ENCODE results near the gene KIAA1217.

KIAA1217 gene, protein sequence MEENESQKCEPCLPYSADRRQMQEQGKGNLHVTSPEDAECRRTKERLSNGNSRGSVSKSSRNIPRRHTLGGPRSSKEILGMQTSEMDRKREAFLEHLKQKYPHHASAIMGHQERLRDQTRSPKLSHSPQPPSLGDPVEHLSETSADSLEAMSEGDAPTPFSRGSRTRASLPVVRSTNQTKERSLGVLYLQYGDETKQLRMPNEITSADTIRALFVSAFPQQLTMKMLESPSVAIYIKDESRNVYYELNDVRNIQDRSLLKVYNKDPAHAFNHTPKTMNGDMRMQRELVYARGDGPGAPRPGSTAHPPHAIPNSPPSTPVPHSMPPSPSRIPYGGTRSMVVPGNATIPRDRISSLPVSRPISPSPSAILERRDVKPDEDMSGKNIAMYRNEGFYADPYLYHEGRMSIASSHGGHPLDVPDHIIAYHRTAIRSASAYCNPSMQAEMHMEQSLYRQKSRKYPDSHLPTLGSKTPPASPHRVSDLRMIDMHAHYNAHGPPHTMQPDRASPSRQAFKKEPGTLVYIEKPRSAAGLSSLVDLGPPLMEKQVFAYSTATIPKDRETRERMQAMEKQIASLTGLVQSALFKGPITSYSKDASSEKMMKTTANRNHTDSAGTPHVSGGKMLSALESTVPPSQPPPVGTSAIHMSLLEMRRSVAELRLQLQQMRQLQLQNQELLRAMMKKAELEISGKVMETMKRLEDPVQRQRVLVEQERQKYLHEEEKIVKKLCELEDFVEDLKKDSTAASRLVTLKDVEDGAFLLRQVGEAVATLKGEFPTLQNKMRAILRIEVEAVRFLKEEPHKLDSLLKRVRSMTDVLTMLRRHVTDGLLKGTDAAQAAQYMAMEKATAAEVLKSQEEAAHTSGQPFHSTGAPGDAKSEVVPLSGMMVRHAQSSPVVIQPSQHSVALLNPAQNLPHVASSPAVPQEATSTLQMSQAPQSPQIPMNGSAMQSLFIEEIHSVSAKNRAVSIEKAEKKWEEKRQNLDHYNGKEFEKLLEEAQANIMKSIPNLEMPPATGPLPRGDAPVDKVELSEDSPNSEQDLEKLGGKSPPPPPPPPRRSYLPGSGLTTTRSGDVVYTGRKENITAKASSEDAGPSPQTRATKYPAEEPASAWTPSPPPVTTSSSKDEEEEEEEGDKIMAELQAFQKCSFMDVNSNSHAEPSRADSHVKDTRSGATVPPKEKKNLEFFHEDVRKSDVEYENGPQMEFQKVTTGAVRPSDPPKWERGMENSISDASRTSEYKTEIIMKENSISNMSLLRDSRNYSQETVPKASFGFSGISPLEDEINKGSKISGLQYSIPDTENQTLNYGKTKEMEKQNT (N-terminal part only)

GRCh38 chr10:24208661-24209431 lies at the start of gene KIAA1217:
Gene KIAA1217, plus strand, starts transcription at chr10:24209138. Its CDS starts 56 bp downstream, at chr10:24209194.
- DNase-seq (ENCODE audit: low spot score), result no peak

GRCh38 chr10:24162206-24162985 lies 46.5 kb upstream of the KIAA1217 start:
- DNase-seq (ENCODE audit: low spot score), result no peak

DNA sequence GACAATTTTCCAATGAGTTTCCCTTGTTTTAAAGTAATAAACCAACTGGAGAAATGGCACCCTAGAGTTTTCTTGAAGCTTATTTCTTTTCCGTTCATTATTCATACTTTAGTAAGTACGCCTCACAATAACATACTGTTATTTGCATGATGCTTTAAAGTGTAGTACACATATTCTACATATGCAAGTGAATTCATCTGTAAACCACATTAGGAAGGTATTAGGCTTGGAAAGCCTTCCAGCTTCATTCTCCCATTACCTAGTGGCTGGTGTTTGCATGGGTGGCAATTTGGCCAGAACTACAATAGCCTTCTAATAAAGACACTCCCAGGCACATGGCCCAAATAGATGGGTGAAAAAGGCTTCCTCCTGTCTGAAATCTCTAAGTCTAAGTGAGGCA lies 45.5 kb upstream of the KIAA1217 start:
- no peak for DNase-seq (ENCODE audit: low spot score)

DNA sequence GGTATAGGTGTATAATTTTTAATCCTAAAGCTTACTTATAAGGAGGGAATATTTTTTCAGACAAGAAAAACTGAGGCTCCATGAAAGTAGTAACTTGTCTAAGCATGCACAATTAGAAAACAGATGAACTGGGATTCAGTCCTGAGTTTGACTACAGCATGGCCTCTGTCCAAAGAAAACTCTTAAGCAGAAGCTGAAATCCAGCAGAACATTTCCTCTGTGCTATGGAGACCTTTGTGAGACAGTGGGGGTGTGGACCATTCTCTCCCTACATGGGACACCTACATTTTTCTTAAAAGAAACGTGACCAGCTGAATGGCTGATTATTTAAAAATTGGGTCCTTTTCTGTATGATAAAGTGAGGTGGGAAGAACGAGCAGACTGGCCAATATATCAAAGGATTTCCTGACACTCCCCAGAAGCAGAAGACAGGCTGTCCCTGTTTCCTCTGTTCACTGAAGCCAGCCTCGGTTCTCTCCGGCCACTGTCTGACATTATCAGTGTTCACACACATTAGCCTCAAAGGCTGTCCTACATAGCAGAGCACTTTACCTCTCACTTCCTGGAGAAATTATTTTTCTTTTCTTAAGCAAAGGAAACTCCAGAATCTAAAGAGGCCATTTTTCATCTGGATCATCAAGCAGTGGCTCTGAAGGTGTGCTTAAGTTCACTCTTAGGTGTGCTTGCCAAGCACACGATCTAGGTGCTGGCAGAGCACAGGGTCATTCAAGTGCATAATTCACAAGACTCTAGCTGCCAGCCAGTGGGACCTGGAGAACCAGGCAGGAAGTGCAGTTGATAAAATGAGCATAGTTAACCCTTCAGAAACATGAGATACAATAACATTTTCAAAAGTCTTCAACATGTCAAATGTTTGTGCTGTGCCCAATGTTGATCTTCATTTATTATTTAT lies 40.4 kb upstream of the KIAA1217 start:
- no peak for DNase-seq (ENCODE audit: low spot score)

DNA sequence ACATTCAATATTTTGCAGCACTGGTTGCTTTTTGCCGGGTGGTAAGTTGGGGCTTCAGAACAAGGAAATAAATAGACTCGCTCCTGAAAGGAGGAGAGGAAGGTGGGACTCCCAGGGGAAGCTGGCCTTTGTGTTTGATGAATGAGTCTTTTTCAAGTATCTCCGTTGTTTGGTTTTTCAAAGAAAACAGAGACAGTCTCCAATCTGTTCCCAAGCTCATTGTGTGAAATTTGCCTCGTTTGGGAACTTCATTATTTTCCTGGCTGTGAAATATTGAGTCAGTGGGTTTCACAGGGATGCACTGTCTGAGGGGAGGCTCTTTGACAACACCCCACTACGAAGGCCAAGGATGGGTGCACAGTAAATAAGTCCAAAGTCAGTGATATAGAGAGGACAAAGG lies 38.7 kb upstream of the KIAA1217 start:
- no peak for DNase-seq (ENCODE audit: low spot score)

DNA sequence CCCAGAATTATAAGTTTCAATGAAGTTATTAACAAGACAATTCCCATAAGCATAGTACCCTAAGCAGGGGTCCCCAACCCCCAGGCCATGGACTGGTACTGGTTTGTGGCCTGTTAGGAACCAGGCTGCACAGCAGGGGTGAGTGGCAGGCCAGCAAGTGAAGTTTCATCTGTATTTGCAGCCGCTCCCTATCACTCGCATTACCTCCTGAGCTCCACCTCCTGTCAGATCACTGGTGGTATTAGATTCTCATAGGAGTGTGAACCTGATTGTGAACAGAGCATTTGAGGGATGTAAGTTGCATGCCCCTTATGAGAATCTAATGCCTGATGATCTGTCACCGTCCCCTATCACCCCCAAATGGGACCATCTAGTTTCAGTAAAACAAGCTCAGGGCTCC lies 36.0 kb upstream of the KIAA1217 start:
- DNase-seq (ENCODE audit: low spot score), result no peak

DNA sequence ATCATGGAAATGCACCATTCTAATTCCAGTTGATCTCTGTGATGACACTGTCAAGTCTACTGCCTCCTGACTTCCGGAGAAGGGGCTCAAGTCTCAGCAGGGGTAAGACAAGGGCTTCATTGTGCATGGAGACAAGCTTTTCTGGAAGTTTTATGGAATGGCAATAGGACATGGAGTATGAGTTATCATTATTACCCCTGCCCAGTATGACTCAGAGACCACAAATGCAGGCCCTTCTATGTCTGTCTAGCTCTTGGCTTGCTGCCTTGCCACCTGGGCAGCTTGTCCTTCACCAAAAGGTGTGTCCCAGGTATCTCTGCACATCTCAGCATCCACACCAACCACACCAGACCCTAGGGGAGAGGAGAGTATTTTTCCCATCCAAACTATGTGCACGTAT lies 34.9 kb upstream of the KIAA1217 start:
- DNase-seq (ENCODE audit: low spot score), result no peak

- no peak for DNase-seq (ENCODE audit: low spot score)
Observed at GRCh38 chr10:24176658-24177057, 32.3 kb upstream of the KIAA1217 start.

DNA sequence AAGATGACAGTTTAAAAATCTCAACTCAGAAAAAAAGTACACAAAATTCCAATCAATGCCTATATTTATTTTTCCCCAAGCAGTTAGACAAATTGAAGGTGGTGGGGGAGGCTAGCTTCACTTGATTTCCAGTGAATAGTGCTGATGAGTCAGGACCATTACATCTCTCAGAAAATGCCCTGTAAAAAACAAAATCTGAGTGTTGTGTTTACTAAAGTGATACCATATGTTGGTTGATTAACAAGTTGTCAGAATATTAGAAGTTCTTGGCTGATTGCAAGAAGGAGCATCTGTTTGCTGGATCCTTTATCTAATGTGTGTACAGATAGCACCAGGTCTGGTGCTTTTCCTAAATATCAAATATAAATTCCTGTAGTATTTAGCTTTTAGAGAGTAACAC lies 31.3 kb upstream of the KIAA1217 start:
- no peak for DNase-seq (ENCODE audit: low spot score)

- DNase-seq (ENCODE audit: low spot score), result no peak
Observed at GRCh38 chr10:24180891-24181290, 28.0 kb upstream of the KIAA1217 start.

GRCh38 chr10:24184455-24184854 lies 24.5 kb upstream of the KIAA1217 start:
- DNase-seq (ENCODE audit: low spot score), result no peak

DNA sequence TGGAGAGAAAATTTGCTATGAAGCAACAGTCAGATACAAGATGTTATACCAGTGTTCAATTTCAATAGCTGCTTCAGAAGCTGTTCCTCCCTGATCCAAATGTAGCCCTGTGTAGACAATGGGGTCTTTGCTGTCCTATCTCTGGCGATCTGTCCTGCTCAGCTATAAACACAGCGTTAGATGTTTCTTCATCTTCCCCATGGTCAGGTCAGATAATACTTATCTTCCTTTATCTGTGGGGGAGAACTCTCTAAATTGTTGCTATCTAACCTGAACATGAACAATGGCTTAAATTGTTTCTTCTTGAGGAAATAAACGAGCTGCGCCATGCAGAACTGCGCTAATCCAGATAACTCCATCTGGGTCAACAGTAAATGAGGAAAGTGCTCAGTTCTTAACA lies 15.6 kb upstream of the KIAA1217 start:
- DNase-seq (ENCODE audit: low spot score), result no peak

DNA sequence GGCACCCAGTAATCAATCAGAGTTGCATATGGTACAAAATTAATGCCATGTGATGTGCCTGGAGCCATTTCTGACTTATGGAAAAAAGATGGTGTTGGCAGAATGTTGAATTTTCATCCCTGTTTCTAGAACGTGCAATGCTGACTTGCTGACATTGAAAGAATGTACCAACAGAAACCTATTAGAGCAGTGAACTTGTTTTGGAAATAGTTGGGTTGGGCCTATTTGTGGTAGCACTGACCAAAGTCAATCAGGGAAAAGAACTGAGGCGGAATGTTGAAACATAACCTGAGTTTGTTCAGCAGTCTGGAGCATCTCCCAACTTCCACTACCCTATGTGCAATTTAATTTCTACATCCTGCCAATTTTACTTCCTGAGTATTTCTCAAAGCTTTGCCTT lies 11.7 kb upstream of the KIAA1217 start:
- DNase-seq (ENCODE audit: low spot score), result no peak

GRCh38 chr10:24201503-24202180 lies 7.3 kb upstream of the KIAA1217 start:
- no peak for DNase-seq (ENCODE audit: low spot score)

GRCh38 chr10:24202181-24202570 lies 6.8 kb upstream of the KIAA1217 start:
- no peak for DNase-seq (ENCODE audit: low spot score)

DNA sequence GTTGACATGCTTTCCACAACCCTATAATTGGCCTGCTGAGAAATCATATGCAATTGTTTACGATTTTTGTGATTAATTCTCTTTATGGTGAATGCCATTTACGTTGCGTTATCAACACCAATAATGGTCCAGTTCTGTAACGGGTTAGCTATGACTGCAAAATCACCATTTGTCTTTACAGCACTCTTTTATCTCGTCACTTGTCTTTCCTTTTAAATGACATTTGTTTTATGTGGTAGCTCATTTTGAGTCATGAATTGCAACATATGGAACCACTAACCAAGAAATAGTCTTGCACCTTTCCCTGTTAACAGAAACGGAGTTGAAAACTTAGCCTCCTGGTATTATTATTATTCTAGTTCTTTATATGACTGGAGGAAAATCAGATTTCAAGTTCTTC lies 3.1 kb upstream of the KIAA1217 start:
- DNase-seq (ENCODE audit: low spot score), result no peak

DNA sequence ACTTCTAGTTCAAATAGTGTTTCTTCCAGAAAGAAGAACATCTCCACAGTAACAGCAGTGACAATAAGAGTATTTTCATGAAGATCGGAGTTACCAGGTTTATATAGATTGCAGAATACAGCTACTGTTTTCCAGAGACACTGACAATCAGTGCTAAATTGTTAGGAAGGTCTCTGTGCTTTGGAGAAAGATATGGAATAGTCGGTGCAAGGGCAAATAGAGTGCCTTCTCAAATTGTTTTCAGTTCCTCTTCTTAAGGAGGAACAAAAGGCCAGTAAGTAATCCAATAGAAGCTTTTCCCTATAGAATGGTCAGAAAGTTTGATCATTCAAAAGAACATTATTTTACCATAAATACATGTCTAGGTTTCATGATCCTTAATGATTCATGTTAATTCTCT lies 2.6 kb upstream of the KIAA1217 start:
- no peak for DNase-seq (ENCODE audit: low spot score)

DNA sequence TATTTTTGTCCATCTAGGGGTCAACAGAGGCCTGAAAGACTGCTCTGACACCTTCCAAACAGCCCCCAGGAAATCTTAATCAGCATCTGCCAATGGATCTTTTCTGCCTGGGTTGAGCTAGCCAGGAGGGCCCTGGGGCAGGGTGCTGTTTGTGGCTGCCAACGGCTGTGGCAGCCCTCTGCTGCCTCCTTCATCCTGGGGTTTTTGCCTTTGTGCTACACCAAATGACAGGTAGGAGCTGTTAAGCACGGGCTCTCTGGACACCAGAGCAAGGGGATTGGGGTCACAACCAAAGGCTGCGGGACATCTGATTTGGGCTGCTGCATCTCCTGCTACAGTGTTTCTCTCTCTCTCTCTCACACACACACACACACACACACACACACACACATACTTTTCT lies 2.0 kb upstream of the KIAA1217 start:
- DNase-seq (ENCODE audit: low spot score), result no peak

DNA sequence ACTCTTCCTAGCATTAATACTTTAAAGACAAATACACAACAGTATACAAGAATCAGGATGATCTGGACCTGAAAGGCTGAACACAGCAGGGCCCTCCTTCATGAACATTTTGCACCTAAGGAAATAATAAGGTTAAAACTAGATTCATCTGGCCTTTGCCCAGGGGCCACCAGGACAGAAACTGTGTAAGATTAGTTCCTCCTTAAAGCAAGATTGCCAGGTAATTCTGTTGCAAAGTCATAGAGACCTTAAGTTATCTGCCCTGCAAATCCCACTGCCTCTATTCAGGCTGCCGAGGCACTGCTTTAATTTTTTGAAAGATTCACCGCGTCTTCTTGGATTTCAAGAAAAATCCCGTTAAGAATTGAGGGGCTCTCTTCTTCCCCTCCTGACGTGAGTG lies 1.6 kb upstream of the KIAA1217 start:
- DNase-seq (ENCODE audit: low spot score), result no peak

Data from hematopoietic multipotent progenitor cell treated with erythropoietin and hydrocortisone succinate and interleukin-3 and kit ligand, for 15 days (in vitro differentiated cells).